GM18526 (cell line): ENCODE measurements around the gene SLC38A1.

Source experiments
- POLR2A ChIP-seq: IDR thresholded peaks from 3 replicates; pipeline ENCODE4 v1.6.1; 2011; ENCODE audit not compliant: insufficient read length; ENCODE audit errors: extremely low read depth

Gene SLC38A1

GRCh38 chr12:46177837-46178608 lies 90.8 kb downstream of the SLC38A1 start:
- TF ChIP-seq POLR2A: no peak

- no peak for TF ChIP-seq POLR2A
Measured at GRCh38 chr12:46177025-46177424, 91.8 kb downstream of the SLC38A1 start.

- TF ChIP-seq POLR2A: no peak
Measured at GRCh38 chr12:46174919-46175318, 93.9 kb downstream of the SLC38A1 start.

GRCh38 chr12:46174061-46174662 lies 94.7 kb downstream of the SLC38A1 start:
- no peak for TF ChIP-seq POLR2A

GRCh38 chr12:46168426-46168825 lies 100.4 kb downstream of the SLC38A1 start:
- TF ChIP-seq POLR2A: no peak

- TF ChIP-seq POLR2A: no peak
Measured at GRCh38 chr12:46167412-46167811, 101.4 kb downstream of the SLC38A1 start.

GRCh38 chr12:46165191-46165590 lies 103.7 kb downstream of the SLC38A1 start:
- no peak for TF ChIP-seq POLR2A

GRCh38 chr12:46164186-46164761 lies 104.6 kb downstream of the SLC38A1 start:
- no peak for TF ChIP-seq POLR2A

GRCh38 chr12:46160981-46161690 lies 107.7 kb downstream of the SLC38A1 start:
- TF ChIP-seq POLR2A: no peak

- no peak for TF ChIP-seq POLR2A
Measured at GRCh38 chr12:46160101-46160980, 108.5 kb downstream of the SLC38A1 start.

GRCh38 chr12:46159309-46159901 lies 109.4 kb downstream of the SLC38A1 start:
- TF ChIP-seq POLR2A: no peak

GRCh38 chr12:46158501-46158900 lies 110.3 kb downstream of the SLC38A1 start:
- TF ChIP-seq POLR2A: no peak

GRCh38 chr12:46154221-46154985 lies 114.4 kb downstream of the SLC38A1 start:
- TF ChIP-seq POLR2A: no peak

- TF ChIP-seq POLR2A: no peak
Measured at GRCh38 chr12:46153268-46153872, 115.5 kb downstream of the SLC38A1 start.

- TF ChIP-seq POLR2A: no peak
Measured at GRCh38 chr12:46152456-46152855, 116.4 kb downstream of the SLC38A1 start.
